Measurements from ENCODE around the gene TMUB2.

GRCh38 chr17:44191369-44191768 is 4.6 kb downstream of the TMUB2 start:
- TF ChIP-seq TAF1 (IDR thresholded peaks at IDR 0.05; ENCODE audit: borderline replicate concordance, insufficient read depth, low read length) (no peak), REST (IDR thresholded peaks at IDR 0.05; ENCODE audit: insufficient read depth in 1 of 2, low read depth in 2 of 2, low read length in 2 of 2) (no peak), POLR2AphosphoS5 (IDR thresholded peaks at IDR 0.05; ENCODE audit: low read depth, low read length) (no peak), SIN3A (IDR thresholded peaks at IDR 0.05; ENCODE audit: borderline replicate concordance, insufficient read depth, low read length) (no peak), FOXP2 (optimal IDR thresholded peaks at IDR 0.05; ENCODE audit: borderline replicate concordance, extremely low read depth, extremely low read length, insufficient read depth) (no peak)

Data from PFSK-1 (cell line).